T-helper 22 cell (primary cell): ENCODE results near the gene TMEM184B.

Experiments used
- DNase-seq: peaks from one replicate; pipeline ENCODE4 v3.0.0-alpha.2; 2020; ENCODE audit warnings: low read depth

The TMEM184B gene

GRCh38 chr22:38203855-38204514 lies 68.8 kb downstream of the TMEM184B start:
- no peak for DNase-seq

GRCh38 chr22:38203090-38203810 lies 69.6 kb downstream of the TMEM184B start:
- DNase-seq: no peak

GRCh38 chr22:38202437-38203089 lies 70.2 kb downstream of the TMEM184B start:
- DNase-seq: peak; percentile 47

GRCh38 chr22:38201711-38202436 lies 70.9 kb downstream of the TMEM184B start, which contains the start of gene MAFF:
Gene MAFF, plus strand, starts transcription at chr22:38201994. Its CDS starts 11,860 bp downstream, at chr22:38213854.
- DNase-seq: peak; percentile 79

- no peak for DNase-seq
These were observed 71.5 kb downstream of the TMEM184B start for GRCh38 chr22:38201371-38201710.

GRCh38 chr22:38199826-38200559 lies 72.8 kb downstream of the TMEM184B start:
- DNase-seq: no peak

- no peak for DNase-seq
These were observed 75.9 kb downstream of the TMEM184B start for GRCh38 chr22:38196791-38197419.

- no peak for DNase-seq
These were observed 79.2 kb downstream of the TMEM184B start for GRCh38 chr22:38193580-38193979.

GRCh38 chr22:38192475-38192863 lies 80.3 kb downstream of the TMEM184B start:
- DNase-seq: no peak

GRCh38 chr22:38191731-38192474 lies 80.9 kb downstream of the TMEM184B start:
- no peak for DNase-seq

- DNase-seq: no peak
These were observed 81.8 kb downstream of the TMEM184B start for GRCh38 chr22:38191055-38191454.

- DNase-seq: no peak
These were observed 82.2 kb downstream of the TMEM184B start for GRCh38 chr22:38190581-38190980.

GRCh38 chr22:38189104-38189503 lies 83.7 kb downstream of the TMEM184B start:
- DNase-seq: no peak

- DNase-seq: no peak
These were observed 85.2 kb downstream of the TMEM184B start for GRCh38 chr22:38187413-38188212.

- DNase-seq: no peak
These were observed 86.4 kb downstream of the TMEM184B start for GRCh38 chr22:38186429-38186828.

GRCh38 chr22:38184788-38185187 lies 88.0 kb downstream of the TMEM184B start:
- no peak for DNase-seq

- DNase-seq: peak; percentile 90
These were observed 91.2 kb downstream of the TMEM184B start, which contains the start of gene PLA2G6 for GRCh38 chr22:38181453-38182200. Gene PLA2G6, minus strand, starts transcription at chr22:38181830. Its CDS starts 12,404 bp downstream, at chr22:38169426.

- peak; percentile 36 for DNase-seq
These were observed 91.9 kb downstream of the TMEM184B start for GRCh38 chr22:38180841-38181452.
